Heart left ventricle (tissue), 16 donors: ENCODE measurements around the gene TMEM72. TPM values are rescaled to one million over a fixed set of nuclear protein-coding genes. Genes with fewer than 3 reads are reported as not detected.

Experiments used
- ATAC-seq, 4 donors: fragments of 200-7000 bp; cut with Tn5 transposase; one replicate each; pipeline ENCODE4 v1.9.1; 2020 to 2022; ENCODE audit warnings: moderate library complexity in 4 of 4, mild to moderate bottlenecking in 3 of 4, moderate number of reproducible peaks in 1 of 4
- DNase-seq, 5 donors: peaks; one replicate each; pipeline ENCODE4 v3.0.0-alpha.2; 2020
- H3K27ac ChIP-seq, 12 donors: fragments of 200-600 bp; sonication (generic) in 4 of 12; one replicate each; pipeline versions ENCODE4 v1.5.0 to v1.8.0; 2016 to 2022; ENCODE audit warnings: mild to moderate bottlenecking in 2 of 12
- H3K27me3 ChIP-seq, 9 donors: fragments of 200-600 bp; sonication (generic) in 2 of 9; one replicate each; pipeline versions ENCODE4 v1.5.1 to v1.8.0; 2016 to 2022; ENCODE audit warnings: mild to moderate bottlenecking in 3 of 9
- H3K36me3 ChIP-seq, 9 donors: fragments of 200-600 bp; sonication (generic) in 2 of 9; one replicate each; pipeline versions ENCODE4 v1.5.0 to v1.8.0; 2018 to 2022; ENCODE audit warnings: mild to moderate bottlenecking in 2 of 9
- H3K4me1 ChIP-seq, 12 donors: fragments of 200-600 bp; sonication (generic) in 4 of 12; one replicate each; pipeline versions ENCODE4 v1.5.0 to v1.8.0; 2016 to 2022; ENCODE audit warnings: mild to moderate bottlenecking in 3 of 12
- H3K4me3 ChIP-seq, 12 donors: fragments of 200-600 bp; sonication (generic) in 4 of 12; one replicate each; pipeline versions ENCODE4 v1.5.0 to v1.8.0; 2017 to 2022; ENCODE audit warnings: mild to moderate bottlenecking in 9 of 12, moderate library complexity in 4 of 12
- H3K9me3 ChIP-seq, 12 donors: fragments of 200-600 bp; sonication (generic) in 4 of 12; one replicate each; pipeline versions ENCODE4 v1.5.0 to v1.8.0; 2016 to 2022; ENCODE audit warnings: mild to moderate bottlenecking in 1 of 12
- POLR2A ChIP-seq, 2 donors: fragments of 450-650 bp; IDR thresholded peaks; one replicate each; pipeline ENCODE4 v1.6.1; 2017; ENCODE audit warnings: antibody characterized with exemption in 2 of 2, mild to moderate bottlenecking in 2 of 2, moderate library complexity in 2 of 2
- WGBS, 4 donors: extraction: QIAGEN DNeasy Blood & Tissue Kit in 2 of 4; methylation state at CpG; one replicate each; pipeline versions ENCODE4 v1.1.5 to v1.1.7; 2013 to 2018; 5-methylcytosine and 5-hydroxymethylcytosine counted together
- intact Hi-C, 10 donors: fragments of 100-400 bp; cut with DNase I; formaldehyde crosslinking; loops; one replicate each; pipeline versions ENCODE4 v1.11.1 to v1.14.2; 2022
- polyA plus RNA-seq, 2 donors: library from polyadenylated mRNA; stranded (reverse); fragments of 200-250 nt; gene quantifications; one replicate each; pipeline ENCODE4 v1.2.3, GENCODE V29; 2013
- total RNA-seq, 9 donors: library from RNA; depleted of rRNA in 2 of 9; stranded (reverse); fragments of >200 nt in 2 of 9; fragmentation: NEBNext Ultra II Directional in 3 of 9; extraction: Animal tissue kit (Norgen Biotek cat#: 25700) in 3 of 9; gene quantifications; one replicate each; pipeline versions ENCODE4 v1.1.0 to v1.2.4, GENCODE V29; 2016 to 2023
- TF ChIP-seq, protein P1 (sequence below), 12 donors: fragments of 200-600 bp; sonication (generic) in 4 of 12; IDR thresholded peaks; one replicate each; pipeline versions ENCODE4 v1.5.0 to v1.8.0; 2018 to 2022; ENCODE audit warnings: antibody characterized with exemption in 12 of 12, mild to moderate bottlenecking in 5 of 12
- donor health status: ischemic (EF 13 %, LVEDD 7.1; RV severe dilation, severe dysfunction).
- donor health status: healthy with polysubstance abuse.
- donor health status: DM: no; HTN: yes; CAD: no.
- donor health status: DM: no; HTN: no; CAD: no.
- donor health status: ischemic (EF 25% LVEDD 6.9; RV normal size, moderate dysfunction).
- donor health status: ischemic (EF 25% LVEDD 5.7; RV mildly dilated, moderate dysfunction).
- donor health status: healthy.
- donor health status: DM: yes; HTN: yes; CAD: no.
- donor health status: ischemic (EF 35%, LVEDD 5.7; RV mildly dilated, moderate dysfunction).
- donor health status: nonischemic (EF 11% LVEDD 7.7; RV severe dilation, severe dysfunction).
- donor health status: DM: yes; HTN: yes; CAD: no.
- donor health status: PGD.
- donor health status: ischemic (EF 29% LVEDD 5.4; RV normal size, mild dysfunction).
- donor health status: nonischemic (EF 23%, LVEDD 6.1; RV moderate dilation, normal function).

Gene TMEM72
- total and polyA plus RNA-seq, 11 donors, result 0.15 to 0.27 TPM; not detected in 9

DNA sequence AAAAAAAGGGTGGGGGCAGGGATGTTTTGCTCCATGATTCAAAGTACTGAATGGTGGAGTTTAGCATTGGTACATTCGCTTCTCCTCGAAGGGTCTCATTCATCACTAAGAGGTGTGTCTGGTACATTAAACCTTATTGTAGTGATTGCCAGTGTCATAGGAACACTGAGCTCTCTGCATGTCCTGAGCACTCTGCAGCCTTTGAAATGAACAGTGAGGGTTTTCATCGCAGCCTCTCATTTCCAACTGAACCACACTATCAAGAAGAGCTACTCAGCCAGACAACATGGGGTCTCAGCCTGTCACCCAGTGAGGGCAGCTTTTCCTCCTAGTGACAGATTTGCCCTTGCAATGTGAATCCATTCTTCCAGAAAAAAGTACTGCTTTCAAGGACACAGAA lies 75.0 kb downstream of the TMEM72 start:
- ATAC-seq, result no peak
- Histone ChIP-seq H3K27me3 (no peaks in the 10 kb centered on the region), H3K27ac (peak overlapping the region; percentile 9 to 97 (median 80)), H3K9me3 (no peaks in the 10 kb centered on the region), H3K4me3 (no peak overlapping the region), H3K36me3 (peaks cover 0 to 89% (median 65%) of the 10 kb centered on the region in 9 donors), H3K4me1 (peaks cover 7 to 87% (median 72%) of the 10 kb centered on the region in 12 donors)
- TF ChIP-seq, protein P1, sequence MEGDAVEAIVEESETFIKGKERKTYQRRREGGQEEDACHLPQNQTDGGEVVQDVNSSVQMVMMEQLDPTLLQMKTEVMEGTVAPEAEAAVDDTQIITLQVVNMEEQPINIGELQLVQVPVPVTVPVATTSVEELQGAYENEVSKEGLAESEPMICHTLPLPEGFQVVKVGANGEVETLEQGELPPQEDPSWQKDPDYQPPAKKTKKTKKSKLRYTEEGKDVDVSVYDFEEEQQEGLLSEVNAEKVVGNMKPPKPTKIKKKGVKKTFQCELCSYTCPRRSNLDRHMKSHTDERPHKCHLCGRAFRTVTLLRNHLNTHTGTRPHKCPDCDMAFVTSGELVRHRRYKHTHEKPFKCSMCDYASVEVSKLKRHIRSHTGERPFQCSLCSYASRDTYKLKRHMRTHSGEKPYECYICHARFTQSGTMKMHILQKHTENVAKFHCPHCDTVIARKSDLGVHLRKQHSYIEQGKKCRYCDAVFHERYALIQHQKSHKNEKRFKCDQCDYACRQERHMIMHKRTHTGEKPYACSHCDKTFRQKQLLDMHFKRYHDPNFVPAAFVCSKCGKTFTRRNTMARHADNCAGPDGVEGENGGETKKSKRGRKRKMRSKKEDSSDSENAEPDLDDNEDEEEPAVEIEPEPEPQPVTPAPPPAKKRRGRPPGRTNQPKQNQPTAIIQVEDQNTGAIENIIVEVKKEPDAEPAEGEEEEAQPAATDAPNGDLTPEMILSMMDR (IDR thresholded peaks at IDR 0.05), result no peak
- TF ChIP-seq POLR2A (IDR thresholded peaks at IDR 0.05), result no peak
- intact Hi-C loops, result no loop called here
- 65 to 72% (median 71%) methylated on average over 3 of the region's 3 CpGs for WGBS, 4 donors
- DNase-seq, result no peak

Other genes starting within 250 kb of the TMEM72 start
- gene RASSF4, start 48.5 kb downstream of the TMEM72 start, total RNA-seq, result 100 to 1,000 TPM in 4 of 9 donors, 10 to 100 TPM in 5; 64.4 to 125 (median 89.5) TPM
- gene RASSF4, start 48.5 kb downstream of the TMEM72 start, polyA plus RNA-seq, result 10 to 100 TPM; 48.3 to 66.2 TPM
- 10 to 100 TPM; 11.0 to 76.5 (median 22.7) TPM for gene DEPP1, start 67.5 kb downstream of the TMEM72 start, total RNA-seq
- gene DEPP1, start 67.5 kb downstream of the TMEM72 start, polyA plus RNA-seq, result 10 to 100 TPM; 19.1 to 37.9 TPM
- 10 to 100 TPM; 12.7 to 16.8 (median 14.6) TPM for gene ZNF22, start 89.6 kb downstream of the TMEM72 start, total RNA-seq
- 10 to 100 TPM; 12.6 to 17.5 TPM for gene ZNF22, start 89.6 kb downstream of the TMEM72 start, polyA plus RNA-seq